ENCODE measurements around the gene NANS.

Gene NANS

DNA sequence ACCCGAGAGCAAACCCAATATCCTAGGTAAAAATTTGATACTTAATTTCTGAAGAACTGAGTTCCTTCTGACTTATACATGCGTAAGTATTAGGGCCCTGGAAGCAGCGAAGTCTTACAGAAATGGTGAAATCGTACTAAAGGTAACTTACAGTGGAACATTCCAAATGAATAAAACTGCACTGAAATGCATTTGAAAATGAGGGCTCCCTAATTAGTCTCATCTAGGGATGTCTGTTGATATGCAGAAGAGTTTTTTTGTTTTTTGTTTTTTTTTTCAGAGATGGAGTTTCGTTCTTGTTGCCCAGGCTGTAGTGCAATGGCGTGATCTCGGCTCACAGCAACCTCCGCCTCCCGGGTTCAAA, 10.4 kb upstream of the NANS start:
- Histone ChIP-seq H3K4me2 (ENCODE audit: low read depth, low read length, poor library complexity, severe bottlenecking) (peak overlapping the region; percentile 69), H3K36me3 (ENCODE audit: insufficient read depth, low read length) (no peaks in the 10 kb centered on the region), H3K9me3 (ENCODE audit: insufficient read depth, low read depth, low read length) (no peaks in the 10 kb centered on the region), H4K20me1 (ENCODE audit: insufficient read depth, low read length, poor library complexity, severe bottlenecking) (no peaks in the 10 kb centered on the region), H3K27me3 (ENCODE audit: insufficient read depth, low read length, poor library complexity, severe bottlenecking) (no peaks in the 10 kb centered on the region), H3K79me2 (ENCODE audit: insufficient read depth, low read length) (peaks cover 33% of the 10 kb centered on the region), H3K9ac (ENCODE audit: low read depth, low read length, poor library complexity, severe bottlenecking) (peak overlapping the region; percentile 79), H2AFZ (ENCODE audit: low read length) (peak overlapping the region; percentile 73), H3K4me1 (ENCODE audit: insufficient read depth, low read length, poor library complexity, severe bottlenecking) (peaks cover 29% of the 10 kb centered on the region), H3K9me2 (replicated peaks; ENCODE audit: low read depth, low read length) (no peaks in the 10 kb centered on the region), H3F3A (ENCODE audit: low read depth) (no peaks in the 10 kb centered on the region), H3K4me3 (ENCODE audit: low read length, poor library complexity, severe bottlenecking) (peak overlapping the region; percentile 73)
- TF ChIP-seq, protein P1, sequence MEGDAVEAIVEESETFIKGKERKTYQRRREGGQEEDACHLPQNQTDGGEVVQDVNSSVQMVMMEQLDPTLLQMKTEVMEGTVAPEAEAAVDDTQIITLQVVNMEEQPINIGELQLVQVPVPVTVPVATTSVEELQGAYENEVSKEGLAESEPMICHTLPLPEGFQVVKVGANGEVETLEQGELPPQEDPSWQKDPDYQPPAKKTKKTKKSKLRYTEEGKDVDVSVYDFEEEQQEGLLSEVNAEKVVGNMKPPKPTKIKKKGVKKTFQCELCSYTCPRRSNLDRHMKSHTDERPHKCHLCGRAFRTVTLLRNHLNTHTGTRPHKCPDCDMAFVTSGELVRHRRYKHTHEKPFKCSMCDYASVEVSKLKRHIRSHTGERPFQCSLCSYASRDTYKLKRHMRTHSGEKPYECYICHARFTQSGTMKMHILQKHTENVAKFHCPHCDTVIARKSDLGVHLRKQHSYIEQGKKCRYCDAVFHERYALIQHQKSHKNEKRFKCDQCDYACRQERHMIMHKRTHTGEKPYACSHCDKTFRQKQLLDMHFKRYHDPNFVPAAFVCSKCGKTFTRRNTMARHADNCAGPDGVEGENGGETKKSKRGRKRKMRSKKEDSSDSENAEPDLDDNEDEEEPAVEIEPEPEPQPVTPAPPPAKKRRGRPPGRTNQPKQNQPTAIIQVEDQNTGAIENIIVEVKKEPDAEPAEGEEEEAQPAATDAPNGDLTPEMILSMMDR (conservative IDR thresholded peaks at IDR 0.05; ENCODE audit: low read length), result no peak
- TF ChIP-seq EZH2phosphoT487 (IDR thresholded peaks at IDR 0.05; ENCODE audit: borderline replicate concordance), result no peak

DNA sequence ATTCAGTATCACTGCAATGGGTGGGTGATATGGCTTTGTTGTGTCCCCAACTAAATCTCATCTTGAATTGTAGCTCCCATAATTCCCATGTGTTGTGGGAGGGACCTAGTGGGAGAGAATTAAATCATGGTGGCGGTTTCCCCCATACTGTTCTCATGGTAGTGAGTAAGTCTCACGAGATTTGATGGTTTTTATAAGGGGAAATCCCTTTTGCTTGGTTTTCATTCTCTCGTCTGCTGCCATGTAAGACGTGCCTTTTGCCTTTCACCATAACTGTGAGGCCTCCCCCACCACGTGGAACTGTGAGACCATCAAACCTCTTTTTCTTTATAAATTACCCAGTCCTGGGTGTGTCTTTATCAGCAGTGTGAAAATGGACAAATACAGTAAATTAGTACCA, 9.5 kb upstream of the NANS start:
- Histone ChIP-seq H3K9me3 (ENCODE audit: insufficient read depth, low read depth, low read length) (no peaks in the 10 kb centered on the region), H3K9me2 (replicated peaks; ENCODE audit: low read depth, low read length) (no peaks in the 10 kb centered on the region), H2AFZ (ENCODE audit: low read length) (no peak overlapping the region), H3K4me2 (ENCODE audit: low read depth, low read length, poor library complexity, severe bottlenecking) (peak overlapping the region; percentile 69), H4K20me1 (ENCODE audit: insufficient read depth, low read length, poor library complexity, severe bottlenecking) (no peaks in the 10 kb centered on the region), H3K9ac (ENCODE audit: low read depth, low read length, poor library complexity, severe bottlenecking) (peak overlapping the region; percentile 79), H3K4me3 (ENCODE audit: low read length, poor library complexity, severe bottlenecking) (peak overlapping the region; percentile 73), H3K36me3 (ENCODE audit: insufficient read depth, low read length) (no peaks in the 10 kb centered on the region), H3K27me3 (ENCODE audit: insufficient read depth, low read length, poor library complexity, severe bottlenecking) (no peaks in the 10 kb centered on the region), H3K79me2 (ENCODE audit: insufficient read depth, low read length) (peaks cover 33% of the 10 kb centered on the region), H3K4me1 (ENCODE audit: insufficient read depth, low read length, poor library complexity, severe bottlenecking) (peaks cover 29% of the 10 kb centered on the region), H3F3A (ENCODE audit: low read depth) (no peaks in the 10 kb centered on the region)
- TF ChIP-seq EZH2phosphoT487 (IDR thresholded peaks at IDR 0.05; ENCODE audit: borderline replicate concordance), result no peak
- TF ChIP-seq, protein P1 (conservative IDR thresholded peaks at IDR 0.05; ENCODE audit: low read length), result no peak

DNA sequence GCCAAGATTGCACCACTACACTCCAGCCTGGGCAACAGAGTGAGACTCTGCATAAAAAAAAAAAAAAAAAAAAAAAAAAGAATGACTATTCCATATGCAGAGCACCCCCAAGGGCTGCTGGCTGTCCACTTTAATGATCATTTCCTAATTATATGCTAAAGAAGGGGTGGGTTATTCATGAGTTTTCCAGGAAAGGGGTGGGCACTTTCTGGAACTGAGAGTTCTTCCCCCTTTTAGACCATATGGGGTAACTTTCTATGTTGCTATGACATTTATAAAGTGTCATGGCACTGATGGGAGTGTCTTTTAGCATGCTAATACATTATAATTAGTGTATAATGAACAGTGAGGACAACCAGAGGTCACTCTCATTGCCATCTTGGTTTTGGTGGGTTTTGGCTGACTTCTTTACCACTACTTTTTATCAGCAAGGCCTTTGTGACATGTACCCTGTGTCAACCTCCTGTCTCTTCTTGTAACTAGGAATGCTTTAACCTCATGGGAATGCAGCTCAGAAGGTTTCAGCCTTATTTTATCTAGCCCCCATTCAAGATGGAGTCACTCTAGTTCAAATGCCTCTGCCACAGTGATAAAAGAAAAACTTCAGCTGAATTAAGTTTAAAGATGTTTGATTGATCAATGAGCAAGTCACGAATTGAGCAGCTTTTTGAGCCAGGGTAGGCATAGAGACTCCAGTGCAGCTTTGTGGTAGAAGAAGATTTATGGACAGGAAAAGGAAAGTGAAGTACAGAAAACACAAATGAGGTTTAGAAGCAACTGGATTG, 7.1 kb upstream of the NANS start:
- peaks cover 29% of the 10 kb centered on the region for H3K4me1 ChIP-seq (ENCODE audit: insufficient read depth, low read length, poor library complexity, severe bottlenecking)
- H4K20me1 ChIP-seq (ENCODE audit: insufficient read depth, low read length, poor library complexity, severe bottlenecking), result no peaks in the 10 kb centered on the region
- no peaks in the 10 kb centered on the region for H3K9me2 ChIP-seq (replicated peaks; ENCODE audit: low read depth, low read length)
- peak overlapping the region; percentile 11 for H3K9ac ChIP-seq (ENCODE audit: low read depth, low read length, poor library complexity, severe bottlenecking)
- no peak overlapping the region for H2AFZ ChIP-seq (ENCODE audit: low read length)
- peak overlapping the region; percentile 5 for H3K4me3 ChIP-seq (ENCODE audit: low read length, poor library complexity, severe bottlenecking)
- H3K36me3 ChIP-seq (ENCODE audit: insufficient read depth, low read length), result no peaks in the 10 kb centered on the region
- TF ChIP-seq, protein P1 (conservative IDR thresholded peaks at IDR 0.05; ENCODE audit: low read length), result no peak
- no peak for TF ChIP-seq EZH2phosphoT487 (IDR thresholded peaks at IDR 0.05; ENCODE audit: borderline replicate concordance)
- no peaks in the 10 kb centered on the region for H3F3A ChIP-seq (ENCODE audit: low read depth)
- no peaks in the 10 kb centered on the region for H3K9me3 ChIP-seq (ENCODE audit: insufficient read depth, low read depth, low read length)
- H3K27me3 ChIP-seq (ENCODE audit: insufficient read depth, low read length, poor library complexity, severe bottlenecking), result no peaks in the 10 kb centered on the region
- H3K79me2 ChIP-seq (ENCODE audit: insufficient read depth, low read length), result peaks cover 33% of the 10 kb centered on the region
- H3K4me2 ChIP-seq (ENCODE audit: low read depth, low read length, poor library complexity, severe bottlenecking), result peak overlapping the region; percentile 32
